ENCODE data around the gene MILR1.

- TF ChIP-seq CTCF (IDR thresholded peaks at IDR 0.05; ENCODE audit: low read depth, low read length, missing input control) (no peak), GABPA (IDR thresholded peaks at IDR 0.05 in 1 of 2, conservative IDR thresholded peaks at IDR 0.05 in 1 of 2) (no peak), SP1 (IDR thresholded peaks at IDR 0.05) (no peak), ATF3 (IDR thresholded peaks at IDR 0.05) (no peak), REST (IDR thresholded peaks at IDR 0.05) (no peak), TAF1 (conservative IDR thresholded peaks at IDR 0.05) (no peak), YY1 (IDR thresholded peaks at IDR 0.05) (no peak)
Observed at GRCh38 chr17:64498308-64499203, 49.6 kb downstream of the MILR1 start.

Data from liver (tissue), 3 donors.